ENCODE measurements around the gene TMEM62.
"Not testable (repeated sequence)": the region's sequence is repeated elsewhere in the genome, so short reads cannot be mapped to it uniquely, and the experiment has no call there.

Gene TMEM62

GRCh38 chr15:43184407-43185124 is 51.2 kb downstream of the TMEM62 start:
- DNase-seq, result no peak

- peak; percentile 92 for DNase-seq
These were observed 52.0 kb downstream of the TMEM62 start, which contains the start of gene CCNDBP1 for GRCh38 chr15:43185157-43186002. TSS of gene CCNDBP1 (plus strand) at chr15:43185403. CDS start at chr15:43185499, 96 bp downstream.

DNA sequence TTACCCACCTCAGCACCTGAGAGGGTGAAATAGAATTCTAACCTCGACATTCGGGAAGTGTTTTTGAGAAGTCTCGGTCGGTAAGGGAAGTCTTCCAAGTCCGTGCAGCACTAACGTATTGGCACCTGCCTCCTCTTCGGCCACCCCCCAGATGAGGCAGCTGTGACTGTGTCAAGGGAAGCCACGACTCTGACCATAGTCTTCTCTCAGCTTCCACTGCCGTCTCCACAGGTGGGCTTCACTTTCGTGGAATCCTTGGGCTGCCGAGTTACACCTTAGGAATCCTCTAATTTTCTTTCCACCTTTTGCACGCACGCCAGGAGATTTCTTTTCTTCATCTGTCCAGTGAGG is 52.6 kb downstream of the TMEM62 start:
- no peak for DNase-seq

GRCh38 chr15:43187544-43188155 is 54.3 kb downstream of the TMEM62 start:
- DNase-seq, result peak; percentile 47 to 64

DNA sequence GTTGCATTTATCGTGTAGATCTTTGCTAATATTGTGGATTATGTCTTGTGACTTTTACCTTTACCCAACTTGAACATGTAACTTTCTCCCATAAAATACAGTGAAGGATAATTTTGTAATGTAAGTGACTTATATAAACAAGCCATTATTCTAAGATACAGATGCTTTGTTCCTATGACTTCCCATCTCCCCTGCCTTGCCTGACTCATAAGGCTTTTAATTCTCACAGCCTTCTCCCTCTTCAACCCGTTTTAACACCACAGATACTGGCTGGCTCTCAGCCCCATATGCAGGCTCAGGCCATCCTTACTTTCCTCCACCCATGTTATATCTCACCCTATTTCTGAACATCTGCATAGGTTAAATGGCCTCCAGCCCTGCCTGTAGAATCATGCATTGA is 55.9 kb downstream of the TMEM62 start:
- no peak for DNase-seq

- DNase-seq, result no peak
These were observed 56.8 kb downstream of the TMEM62 start for GRCh38 chr15:43190178-43190577.

DNA sequence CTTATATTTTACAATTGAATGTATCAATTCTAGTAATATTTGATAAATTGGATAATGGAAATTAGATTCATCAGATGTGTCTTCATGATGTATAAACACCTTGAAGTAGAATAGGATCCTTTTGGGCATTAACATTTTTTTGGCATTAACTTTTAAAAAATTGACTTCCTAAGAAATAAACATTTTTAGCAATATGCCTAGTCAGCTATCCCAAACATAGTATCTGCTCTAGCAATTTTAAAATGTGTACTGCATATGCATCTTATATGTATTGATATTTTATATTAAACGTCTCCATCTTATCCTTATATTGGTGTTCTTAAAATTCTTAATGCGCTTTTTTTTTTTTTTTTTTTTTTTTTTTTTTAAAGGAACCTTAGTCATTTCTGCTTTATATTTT is 60.3 kb downstream of the TMEM62 start:
- no peak for DNase-seq

DNA sequence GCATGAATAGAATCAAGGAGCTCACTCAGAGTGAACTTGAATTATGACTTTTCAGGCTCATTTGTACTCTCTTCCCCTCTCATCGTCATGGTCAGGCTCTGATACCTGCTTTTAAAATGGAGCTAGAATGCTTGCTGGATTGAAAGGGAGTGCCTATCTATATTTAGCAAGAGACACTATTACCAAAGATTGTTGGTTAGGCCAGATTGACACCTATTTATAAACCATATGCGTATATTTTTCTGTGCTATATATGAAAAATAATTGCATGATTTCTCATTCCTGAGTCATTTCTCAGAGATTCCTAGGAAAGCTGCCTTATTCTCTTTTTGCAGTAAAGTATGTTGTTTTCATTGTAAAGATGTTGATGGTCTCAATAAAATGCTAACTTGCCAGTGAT is 61.4 kb downstream of the TMEM62 start:
- no peak for DNase-seq

GRCh38 chr15:43196760-43197548 is 63.6 kb downstream of the TMEM62 start:
- no peak for DNase-seq

DNA sequence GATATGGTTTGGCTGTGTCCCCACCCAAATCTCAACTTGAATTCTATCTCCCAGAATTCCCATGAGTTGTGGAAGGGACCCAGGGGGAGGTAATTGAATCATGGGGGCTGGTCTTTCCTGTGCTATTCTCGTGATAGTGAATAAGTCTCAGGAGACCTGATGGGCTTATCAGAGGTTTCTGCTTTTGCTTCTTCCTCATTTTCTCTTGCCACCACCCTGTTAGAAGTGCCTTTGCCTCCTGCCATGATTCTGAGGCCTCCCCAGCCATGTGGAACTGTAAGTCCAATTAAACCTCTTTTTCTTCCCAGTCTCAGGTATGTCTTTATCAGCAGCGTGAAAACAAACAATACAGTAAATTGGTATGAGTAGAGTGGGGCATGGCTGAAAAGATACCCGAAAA is 64.4 kb downstream of the TMEM62 start:
- peak in 1 of 2 donors; percentile 10 for DNase-seq

DNA sequence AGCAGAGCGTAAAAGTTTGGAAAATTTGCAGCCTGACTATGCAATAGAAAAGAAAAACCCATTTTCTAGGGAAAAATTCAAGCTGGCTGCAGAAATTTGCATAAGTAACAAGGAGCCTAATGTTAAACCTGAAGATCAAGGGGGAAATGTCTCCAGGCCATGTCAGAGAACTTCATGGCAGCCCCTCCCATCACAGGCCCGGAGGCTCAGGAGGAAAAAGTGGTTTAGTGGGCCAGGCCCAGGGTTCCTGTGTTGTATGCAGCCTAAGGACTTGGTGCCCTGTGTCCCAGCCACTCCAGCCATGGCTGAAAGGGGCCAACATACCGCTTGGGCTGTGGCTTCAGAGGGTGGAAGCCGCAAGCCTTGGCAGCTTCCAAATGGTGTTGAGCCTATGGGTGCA is 65.2 kb downstream of the TMEM62 start:
- DNase-seq, result not testable (repeated sequence)

DNA sequence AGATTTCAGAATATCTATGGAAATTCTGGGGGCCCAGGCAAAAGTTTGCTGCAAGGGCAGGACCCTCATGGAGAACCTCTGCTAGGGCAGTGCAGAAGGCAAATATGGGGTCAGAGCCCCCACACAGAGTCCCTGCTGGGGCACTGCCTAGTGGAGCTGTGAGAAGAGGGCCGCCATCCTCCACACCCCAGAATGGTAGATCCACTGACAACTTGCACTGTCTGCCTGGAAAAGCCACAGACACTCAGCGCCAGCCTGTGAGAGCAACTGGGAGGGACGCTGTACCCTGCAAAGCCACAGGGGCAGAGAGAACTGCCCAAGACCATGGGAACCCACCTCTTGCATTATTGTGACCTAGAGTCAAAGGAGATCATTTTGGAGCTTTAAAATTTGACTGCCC is 65.6 kb downstream of the TMEM62 start:
- DNase-seq, result no peak

GRCh38 chr15:43199945-43200488 is 66.6 kb downstream of the TMEM62 start:
- DNase-seq, result no peak

- DNase-seq, result peak; percentile 32 to 57
These were observed 70.9 kb downstream of the TMEM62 start for GRCh38 chr15:43204016-43204901.

DNA sequence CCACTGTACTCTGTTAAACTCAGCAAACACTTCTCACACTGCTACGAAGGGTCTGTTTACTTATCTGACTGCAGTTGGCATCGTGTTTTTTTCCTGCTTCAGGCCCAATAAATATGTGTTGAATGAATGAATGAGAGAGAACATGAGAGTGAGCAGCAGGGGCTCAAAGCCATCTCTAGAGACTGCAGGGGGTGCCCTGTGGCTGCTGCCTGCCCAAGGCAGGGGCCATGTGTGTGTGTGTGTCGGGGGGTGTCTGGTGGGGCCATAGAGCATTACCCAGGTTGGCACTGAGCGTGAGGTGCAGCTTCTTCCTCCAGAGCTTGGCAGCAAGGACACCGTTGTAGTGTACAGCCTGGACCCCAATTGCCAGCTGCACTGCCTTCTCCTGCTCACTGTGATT is 72.7 kb downstream of the TMEM62 start:
- no peak for DNase-seq

DNA sequence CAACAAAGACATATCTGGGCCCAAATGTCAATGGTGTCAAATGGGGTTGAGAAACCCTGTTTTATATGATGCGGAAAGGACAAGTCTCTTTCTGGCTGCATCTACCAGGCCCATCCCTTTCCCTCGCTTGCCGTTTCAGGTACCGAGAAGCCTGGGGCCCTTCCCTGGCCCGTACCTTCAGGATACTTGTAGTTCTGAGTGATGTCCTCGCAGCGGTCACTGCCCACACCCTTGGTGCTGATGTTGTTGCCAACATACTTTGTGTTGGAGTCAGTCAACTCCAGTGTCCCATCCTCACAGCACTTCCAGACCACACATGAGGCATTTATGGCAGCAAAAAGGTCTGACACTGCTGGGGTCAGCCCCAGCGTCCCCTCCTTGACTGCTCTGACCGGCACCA is 73.6 kb downstream of the TMEM62 start:
- DNase-seq, result no peak

DNA sequence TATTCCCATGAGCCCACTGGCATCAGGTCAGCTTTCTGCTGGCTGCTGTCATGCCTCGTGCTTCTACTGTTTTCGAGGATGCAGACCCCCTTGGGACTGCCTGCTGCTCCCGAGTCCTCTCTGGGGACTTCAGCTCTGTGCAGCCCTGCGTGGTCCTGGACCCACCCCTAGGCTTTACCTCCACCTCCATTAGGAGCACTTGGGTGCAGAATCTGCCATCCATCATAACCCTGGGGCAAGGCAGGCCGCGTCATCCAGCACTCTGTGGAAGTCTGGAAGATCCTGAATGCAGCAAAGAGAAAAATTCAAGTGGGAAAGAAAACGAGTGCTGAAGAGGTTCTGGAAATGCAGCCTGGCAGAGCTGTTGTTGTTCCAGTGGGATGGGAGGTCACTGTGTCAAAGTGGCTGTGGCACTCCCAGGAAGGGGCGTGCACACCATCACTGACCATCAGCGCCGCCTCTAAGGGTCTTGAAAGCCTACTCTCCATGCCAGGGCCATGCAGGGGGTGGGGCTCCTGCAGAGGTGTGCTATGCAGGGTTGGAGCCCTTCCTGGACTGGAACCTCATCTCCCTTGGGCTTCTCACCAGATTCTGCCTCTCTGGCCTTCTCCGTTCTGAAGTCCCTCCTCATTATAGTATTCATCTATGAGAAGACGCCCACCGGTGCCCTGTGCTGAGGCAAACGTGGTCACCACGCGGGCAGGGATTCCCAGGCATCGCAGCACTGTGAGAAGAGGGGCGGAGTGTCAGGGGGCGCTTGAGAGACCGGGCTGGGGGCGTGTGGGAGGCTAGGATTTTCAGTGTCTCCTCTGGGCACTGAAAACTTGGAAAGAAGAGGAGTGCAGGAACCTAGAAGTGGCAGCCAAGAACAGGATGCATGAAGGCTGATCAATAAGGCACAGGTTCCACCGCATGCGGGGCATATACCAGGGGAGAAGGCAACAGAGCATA is 74.9 kb downstream of the TMEM62 start:
- no peak for DNase-seq

DNA sequence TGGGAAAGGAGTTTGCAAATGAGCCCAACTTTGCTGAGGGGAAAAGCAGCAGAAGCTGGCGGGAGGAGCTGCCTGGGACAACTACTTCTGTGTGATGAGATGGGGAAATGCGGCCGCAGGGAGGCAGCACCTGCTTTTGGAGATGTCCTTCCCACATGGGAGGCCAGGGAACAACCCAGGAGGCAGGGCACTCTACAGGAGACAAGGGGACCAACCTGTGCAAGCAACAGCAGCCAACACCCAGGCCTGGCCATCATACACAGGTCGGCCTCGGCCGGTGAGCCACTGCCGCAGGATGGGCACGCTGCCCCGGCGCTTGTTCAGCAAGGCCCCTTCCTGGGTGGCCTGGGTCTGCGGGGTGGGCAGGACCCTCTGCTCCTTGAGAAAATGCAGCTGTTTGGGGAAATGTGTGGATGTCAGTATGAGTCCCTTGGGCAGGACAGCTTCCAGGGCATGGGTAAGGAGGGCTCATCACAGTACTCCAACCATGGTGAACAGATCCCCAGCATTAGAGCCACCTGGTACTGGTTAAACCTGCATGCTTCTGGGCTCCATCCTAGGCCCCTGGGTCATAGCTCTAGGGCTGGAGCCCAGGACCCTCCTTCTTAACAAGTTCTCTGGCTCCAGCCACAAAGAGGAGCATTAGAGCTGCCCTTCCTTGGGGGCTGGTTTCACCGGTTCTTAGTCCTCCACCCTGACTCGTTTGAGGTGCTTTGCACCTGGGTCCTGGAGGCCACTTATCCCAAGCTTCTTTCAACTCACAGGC is 75.9 kb downstream of the TMEM62 start:
- no peak for DNase-seq

GRCh38 chr15:43210172-43210745 is 76.9 kb downstream of the TMEM62 start:
- DNase-seq, result no peak
